GM23338 (cell line): ENCODE measurements around the gene PTGDR2. TPM values are rescaled to one million over a fixed set of nuclear protein-coding genes. Genes with fewer than 3 reads are reported as not detected.

Experiments
- ATAC-seq: fragments of 200-7000 bp; cut with Tn5 transposase; 3 replicates; pipeline ENCODE4 v1.9.1; 2020
- DNase-seq: peaks from one replicate; pipeline ENCODE4 v3.0.0-alpha.2; 2015; ENCODE audit warnings: low spot score
- H2AFZ ChIP-seq: fragments of 200-600 bp; sonication (generic); 2 replicates; pipeline ENCODE4 v1.8.0; 2016; ENCODE audit warnings: antibody characterized with exemption, mild to moderate bottlenecking, moderate library complexity
- H3F3A ChIP-seq: fragments of 200-600 bp; sonication (generic); replicated peaks from 2 replicates; pipeline ENCODE4 v1.8.0; 2017; ENCODE audit warnings: antibody characterized with exemption, mixed run types, low read depth
- H3K27ac ChIP-seq: fragments of 200-600 bp; sonication (generic); 2 replicates; pipeline ENCODE4 v1.6.1; 2016; ENCODE audit warnings: low read depth
- H3K27me3 ChIP-seq: fragments of 200-600 bp; sonication (generic); 2 replicates; pipeline ENCODE4 v1.8.0; 2016; ENCODE audit warnings: mild to moderate bottlenecking, mixed run types, moderate library complexity; ENCODE audit not compliant: insufficient read depth
- H3K36me3 ChIP-seq: fragments of 200-600 bp; sonication (generic); 2 replicates; pipeline ENCODE4 v1.8.0; 2016; ENCODE audit warnings: mild to moderate bottlenecking; ENCODE audit not compliant: insufficient read depth
- H3K4me1 ChIP-seq: fragments of 200-600 bp; sonication (generic); 2 replicates; pipeline ENCODE4 v1.8.0; 2016; ENCODE audit warnings: mild to moderate bottlenecking, moderate library complexity; ENCODE audit not compliant: insufficient read depth
- H3K4me2 ChIP-seq: fragments of 200-600 bp; sonication (generic); 2 replicates; pipeline ENCODE4 v1.7.1; 2017; ENCODE audit warnings: mixed run types
- H3K4me3 ChIP-seq: fragments of 200-600 bp; sonication (generic); 2 replicates; pipeline ENCODE4 v1.6.1; 2016; ENCODE audit warnings: mixed run types
- H3K79me2 ChIP-seq: fragments of 200-600 bp; sonication (generic); replicated peaks from 2 replicates; pipeline ENCODE4 v1.8.0; 2017; ENCODE audit warnings: mild to moderate bottlenecking; ENCODE audit not compliant: insufficient read depth
- H3K9me2 ChIP-seq: fragments of 200-600 bp; sonication (generic); 2 replicates; pipeline ENCODE4 v1.8.0; 2017; ENCODE audit not compliant: insufficient read depth
- H4K20me1 ChIP-seq: fragments of 200-600 bp; sonication (generic); replicated peaks from 2 replicates; pipeline ENCODE4 v1.8.0; 2017; ENCODE audit warnings: mild to moderate bottlenecking; ENCODE audit not compliant: insufficient read depth
- H3K27ac Mint-ChIP-seq: 2 replicates; pipeline ENCODE4 v1.8.0; 2020; ENCODE audit warnings: inconsistent platforms, mild to moderate bottlenecking, moderate library complexity, mixed read lengths
- H3K27me3 Mint-ChIP-seq: 3 replicates; pipeline ENCODE4 v1.8.0; 2022; ENCODE audit warnings: low read depth, mild to moderate bottlenecking, moderate library complexity, mixed read lengths, inconsistent platforms; ENCODE audit not compliant: insufficient read depth, poor library complexity
- H3K36me3 Mint-ChIP-seq: 3 replicates; pipeline ENCODE4 v1.8.0; 2021; ENCODE audit warnings: low read depth, mild to moderate bottlenecking, inconsistent platforms, moderate library complexity, mixed read lengths
- H3K4me1 Mint-ChIP-seq: 3 replicates; pipeline ENCODE4 v1.8.0; 2020; ENCODE audit warnings: mild to moderate bottlenecking, inconsistent platforms, mixed read lengths
- H3K4me3 Mint-ChIP-seq: 3 replicates; pipeline ENCODE4 v1.8.0; 2021; ENCODE audit warnings: moderate library complexity, mild to moderate bottlenecking, inconsistent platforms, mixed read lengths
- H3K9me3 Mint-ChIP-seq: 3 replicates; pipeline ENCODE4 v1.8.0; 2020; ENCODE audit warnings: moderate library complexity, mild to moderate bottlenecking, inconsistent platforms, mixed read lengths
- CTCF ChIP-seq, 2 experiments: fragments of 200-600 bp in 1 of 2; sonication (generic) in 1 of 2; conservative IDR thresholded peaks; 2 replicates each; pipeline versions ENCODE4 v1.5.1 to v1.6.1; 2016 to 2017; ENCODE audit warnings: antibody characterized with exemption in 2 of 2, low read depth in 2 of 2, mild to moderate bottlenecking in 2 of 2, moderate library complexity in 1 of 2
- JUNB ChIP-seq: IDR thresholded peaks from one replicate; pipeline ENCODE4 v1.6.1; 2016; ENCODE audit warnings: antibody characterized with exemption; ENCODE audit not compliant: unreplicated experiment
- NANOG ChIP-seq: IDR thresholded peaks from 2 replicates; pipeline ENCODE4 v1.6.1; 2016; ENCODE audit warnings: antibody characterized with exemption, borderline replicate concordance
- POLR2AphosphoS5 ChIP-seq: IDR thresholded peaks from 2 replicates; pipeline ENCODE4 v1.6.1; 2016; ENCODE audit warnings: antibody characterized with exemption, low read depth
- REST ChIP-seq: IDR thresholded peaks from one replicate; pipeline ENCODE4 v1.6.1; 2018; ENCODE audit warnings: antibody characterized with exemption; ENCODE audit not compliant: unreplicated experiment
- ZNF331 ChIP-seq: fragments of 250-450 bp; sonication (Bioruptor Pico); IDR thresholded peaks from 2 replicates; pipeline ENCODE4 v1.5.0; 2020; ENCODE audit warnings: low read depth, mild to moderate bottlenecking, moderate library complexity
- polyA plus RNA-seq: library from polyadenylated mRNA; unstranded; fragments of >200 nt; fragmentation: Nextera tagmentation; extraction: Ambion mirVana; gene quantifications from 2 replicates; pipeline ENCODE4 v1.2.1, GENCODE V29; 2016
- total RNA-seq: library from RNA; depleted of rRNA; stranded (reverse); fragments of >200 nt; shearing (Covaris generic); gene quantifications from 2 replicates; pipeline ENCODE4 v1.2.3, GENCODE V29; 2014

The PTGDR2 gene
- total and polyA plus RNA-seq, 2 experiments from 2014 or later = 0.24 to 0.73 TPM

- H3K27ac Mint-ChIP-seq = no peak overlapping the region
- no peaks in the 10 kb centered on the region for H3K9me2 ChIP-seq
- H3K4me3 Mint-ChIP-seq = no peak overlapping the region
- H3K9me3 Mint-ChIP-seq = no peaks in the 10 kb centered on the region
- no peaks in the 10 kb centered on the region for H3F3A ChIP-seq
- peaks cover 4% of the 10 kb centered on the region for H3K27me3 Mint-ChIP-seq
- no peaks in the 10 kb centered on the region for H3K27me3 ChIP-seq
- H3K36me3 ChIP-seq = no peaks in the 10 kb centered on the region; the same call in 1 of the 2 replicates
- DNase-seq (peak; percentile 77), ATAC-seq (peak; percentile 100)
- no peak overlapping the region for H3K27ac ChIP-seq
- no peak overlapping the region for H3K4me2 ChIP-seq
- no peaks in the 10 kb centered on the region for H3K79me2 ChIP-seq
- no peaks in the 10 kb centered on the region for H3K4me1 ChIP-seq
- TF ChIP-seq ZNF331 = no peak
- TF ChIP-seq CTCF (conservative IDR thresholded peaks at IDR 0.05; ENCODE audit: low read depth in 2 of 2) = peak; percentile 65 to 84
- TF ChIP-seq JUNB = no peak
- no peak for TF ChIP-seq REST
- no peaks in the 10 kb centered on the region for H3K4me1 Mint-ChIP-seq
- H4K20me1 ChIP-seq = peaks cover 7% of the 10 kb centered on the region
- peaks cover 9% of the 10 kb centered on the region for H3K36me3 Mint-ChIP-seq
- H3K4me3 ChIP-seq = no peak overlapping the region
- no peak overlapping the region for H2AFZ ChIP-seq
These were observed 31.8 kb upstream of the PTGDR2 start for GRCh38 chr11:60887556-60887955.

GRCh38 chr11:60880643-60881282 is 25.0 kb upstream of the PTGDR2 start:
- H3K4me1 Mint-ChIP-seq = no peaks in the 10 kb centered on the region
- no peaks in the 10 kb centered on the region for H3K4me1 ChIP-seq
- no peaks in the 10 kb centered on the region for H3K27me3 ChIP-seq
- no peak overlapping the region for H3K4me2 ChIP-seq
- peaks cover 7% of the 10 kb centered on the region for H4K20me1 ChIP-seq
- no peak overlapping the region for H3K27ac ChIP-seq
- DNase-seq (no peak), ATAC-seq (no peak)
- no peaks in the 10 kb centered on the region; the same call in 2 of the 3 replicates for H3K36me3 Mint-ChIP-seq
- H2AFZ ChIP-seq = no peak overlapping the region
- no peak overlapping the region for H3K4me3 Mint-ChIP-seq
- no peaks in the 10 kb centered on the region for H3F3A ChIP-seq
- H3K9me3 Mint-ChIP-seq = no peaks in the 10 kb centered on the region
- H3K4me3 ChIP-seq = no peak overlapping the region
- no peaks in the 10 kb centered on the region for H3K27me3 Mint-ChIP-seq
- H3K27ac Mint-ChIP-seq = no peak overlapping the region
- H3K36me3 ChIP-seq = no peaks in the 10 kb centered on the region
- H3K79me2 ChIP-seq = no peaks in the 10 kb centered on the region
- H3K9me2 ChIP-seq = no peaks in the 10 kb centered on the region
- no peak for TF ChIP-seq NANOG
- no peak for TF ChIP-seq POLR2AphosphoS5
- no peak for TF ChIP-seq REST
